Heart right ventricle (tissue), 16 donors: ENCODE results near the gene HDAC9. TPM values are rescaled to one million over a fixed set of nuclear protein-coding genes. Genes with fewer than 3 reads are reported as not detected.

Experiments
- ATAC-seq, 8 donors: fragments of 200-7000 bp; cut with Tn5 transposase; one replicate each; pipeline ENCODE4 v1.9.1; 2020; ENCODE audit warnings: mild to moderate bottlenecking in 8 of 8, moderate library complexity in 8 of 8, moderate number of reproducible peaks in 1 of 8
- DNase-seq, 2 donors: peaks; one replicate each; pipeline ENCODE4 v3.0.0-alpha.2; 2020
- H3K27ac ChIP-seq, 10 donors: fragments of 200-600 bp; sonication (generic) in 2 of 10; one replicate each; pipeline versions ENCODE4 v1.5.0 to v1.8.0; 2020 to 2022; ENCODE audit warnings: mild to moderate bottlenecking in 3 of 10
- H3K27me3 ChIP-seq, 7 donors: fragments of 200-600 bp; one replicate each; pipeline ENCODE4 v1.8.0; 2021 to 2022; ENCODE audit warnings: mild to moderate bottlenecking in 2 of 7
- H3K36me3 ChIP-seq, 9 donors: fragments of 200-600 bp; sonication (generic) in 1 of 9; one replicate each; pipeline versions ENCODE4 v1.5.0 to v1.8.0; 2020 to 2022; ENCODE audit warnings: mild to moderate bottlenecking in 2 of 9
- H3K4me1 ChIP-seq, 9 donors: fragments of 200-600 bp; sonication (generic) in 1 of 9; one replicate each; pipeline versions ENCODE4 v1.5.0 to v1.8.0; 2020 to 2022; ENCODE audit warnings: mild to moderate bottlenecking in 4 of 9
- H3K4me3 ChIP-seq, 10 donors: fragments of 200-600 bp; sonication (generic) in 2 of 10; one replicate each; pipeline versions ENCODE4 v1.5.0 to v1.8.0; 2020 to 2022; ENCODE audit warnings: mild to moderate bottlenecking in 7 of 10, moderate library complexity in 2 of 10
- H3K9me3 ChIP-seq, 11 donors: fragments of 200-600 bp in 10 of 11; sonication (generic) in 2 of 11; one replicate each; pipeline versions ENCODE4 v1.5.0 to v1.8.0; 2013 to 2022; ENCODE audit warnings: mild to moderate bottlenecking in 2 of 11, control low read depth in 1 of 11, moderate library complexity in 1 of 11
- WGBS, 2 donors: extraction: QIAGEN DNeasy Blood & Tissue Kit; methylation state at CpG; one replicate each; pipeline ENCODE4 v1.1.7; 2013; ENCODE audit warnings: inconsistent platforms in 1 of 2; 5-methylcytosine and 5-hydroxymethylcytosine counted together
- intact Hi-C, 10 donors: fragments of 100-400 bp; cut with DNase I; formaldehyde crosslinking; loops; one replicate each; pipeline versions ENCODE4 v1.11.1 to v1.14.2; 2022
- polyA plus RNA-seq, 2 donors: library from polyadenylated mRNA; stranded (reverse); fragments of 200-250 nt; gene quantifications; one replicate each; pipeline ENCODE4 v1.2.3, GENCODE V29; 2013
- total RNA-seq, 10 donors: library from RNA; stranded (reverse); fragmentation: NEBNext Ultra II Directional in 3 of 10; extraction: Animal tissue kit (Norgen Biotek cat#: 25700) in 3 of 10; gene quantifications; one replicate each; pipeline versions ENCODE4 v1.2.1 to v1.2.4, GENCODE V29; 2021 to 2023
- TF ChIP-seq, protein P1 (sequence below), 9 donors: fragments of 200-600 bp; sonication (generic) in 2 of 9; IDR thresholded peaks; one replicate each; pipeline versions ENCODE4 v1.5.0 to v1.8.0; 2021 to 2022; ENCODE audit warnings: antibody characterized with exemption in 9 of 9, mild to moderate bottlenecking in 5 of 9, moderate library complexity in 1 of 9
- donor health status: Arrhythmogenic right ventricular cardiomyopathy.
- donor health status: ischemic (EF 13 %, LVEDD 7.1; RV severe dilation, severe dysfunction).
- donor health status: healthy with polysubstance abuse.
- donor health status: DM: no; HTN: yes; CAD: no.
- donor health status: DM: no; HTN: no; CAD: no.
- donor health status: ischemic (EF 25% LVEDD 6.9; RV normal size, moderate dysfunction).
- donor health status: ischemic (EF 25% LVEDD 5.7; RV mildly dilated, moderate dysfunction).
- donor health status: healthy.
- donor health status: DM: yes; HTN: yes; CAD: no.
- donor health status: Ischemic cardiomyopathy.
- donor health status: ischemic (EF 35%, LVEDD 5.7; RV mildly dilated, moderate dysfunction).
- donor health status: nonischemic (EF 11% LVEDD 7.7; RV severe dilation, severe dysfunction).
- donor health status: DM: yes; HTN: yes; CAD: no.
- donor health status: PGD.
- donor health status: ischemic (EF 29% LVEDD 5.4; RV normal size, mild dysfunction).
- donor health status: nonischemic (EF 23%, LVEDD 6.1; RV moderate dilation, normal function).

HDAC9 gene
- total and polyA plus RNA-seq, 12 donors = 1.9 to 66.1 (median 38.6) TPM

DNA sequence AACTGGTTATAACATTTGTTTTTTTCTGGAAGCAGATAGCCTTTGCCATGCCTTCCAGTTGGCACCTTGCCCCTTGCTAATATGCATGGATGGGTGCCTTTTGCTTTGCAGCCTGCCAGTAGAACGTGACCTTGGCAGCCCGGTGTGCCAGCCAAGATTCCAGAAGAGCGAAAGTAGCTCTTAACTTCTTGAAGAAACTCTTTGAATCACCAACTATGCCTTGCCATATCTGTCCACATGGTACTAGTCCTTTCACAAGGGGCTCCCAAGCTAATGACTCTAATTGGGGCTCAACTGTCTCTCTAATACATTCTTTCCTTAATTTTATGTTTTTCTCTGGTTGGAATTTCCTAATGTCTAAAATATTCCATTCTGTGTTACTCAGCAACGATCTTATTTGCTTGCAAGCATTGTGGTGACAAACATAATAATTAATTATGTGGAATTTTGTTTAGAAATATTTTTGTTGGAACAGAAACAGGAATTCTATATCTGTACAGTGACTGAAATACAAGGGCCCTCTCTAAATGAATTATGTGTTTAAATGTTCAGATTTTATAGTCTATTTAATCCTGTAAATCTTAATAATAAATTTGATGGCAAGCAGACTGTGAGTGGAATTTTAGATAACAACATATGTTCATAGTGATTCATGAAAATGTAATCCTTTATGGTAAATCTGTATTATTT lies 45.8 kb downstream of the HDAC9 start:
- DNase-seq (peak; percentile 46 to 55), ATAC-seq (peak; percentile 72 to 90 (median 84))
- no peaks in the 10 kb centered on the region for H3K9me3 ChIP-seq
- H3K27ac ChIP-seq = peak overlapping the region in 7 of 10 donors; percentile 43 to 78 (median 58)
- TF ChIP-seq, protein P1, sequence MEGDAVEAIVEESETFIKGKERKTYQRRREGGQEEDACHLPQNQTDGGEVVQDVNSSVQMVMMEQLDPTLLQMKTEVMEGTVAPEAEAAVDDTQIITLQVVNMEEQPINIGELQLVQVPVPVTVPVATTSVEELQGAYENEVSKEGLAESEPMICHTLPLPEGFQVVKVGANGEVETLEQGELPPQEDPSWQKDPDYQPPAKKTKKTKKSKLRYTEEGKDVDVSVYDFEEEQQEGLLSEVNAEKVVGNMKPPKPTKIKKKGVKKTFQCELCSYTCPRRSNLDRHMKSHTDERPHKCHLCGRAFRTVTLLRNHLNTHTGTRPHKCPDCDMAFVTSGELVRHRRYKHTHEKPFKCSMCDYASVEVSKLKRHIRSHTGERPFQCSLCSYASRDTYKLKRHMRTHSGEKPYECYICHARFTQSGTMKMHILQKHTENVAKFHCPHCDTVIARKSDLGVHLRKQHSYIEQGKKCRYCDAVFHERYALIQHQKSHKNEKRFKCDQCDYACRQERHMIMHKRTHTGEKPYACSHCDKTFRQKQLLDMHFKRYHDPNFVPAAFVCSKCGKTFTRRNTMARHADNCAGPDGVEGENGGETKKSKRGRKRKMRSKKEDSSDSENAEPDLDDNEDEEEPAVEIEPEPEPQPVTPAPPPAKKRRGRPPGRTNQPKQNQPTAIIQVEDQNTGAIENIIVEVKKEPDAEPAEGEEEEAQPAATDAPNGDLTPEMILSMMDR (IDR thresholded peaks at IDR 0.05) = no peak
- peaks cover 0 to 54% (median 26%) of the 10 kb centered on the region in 9 donors for H3K4me1 ChIP-seq
- no peaks in the 10 kb centered on the region for H3K27me3 ChIP-seq
- peak overlapping the region in 1 of 10 donors; percentile 10 for H3K4me3 ChIP-seq
- intact Hi-C loops = no loop called here
- 25 to 30% methylated on average over 4 of the region's 4 CpGs for WGBS, 2 donors
- peaks cover 0 to 5% (median 0%) of the 10 kb centered on the region in 9 donors for H3K36me3 ChIP-seq

DNA sequence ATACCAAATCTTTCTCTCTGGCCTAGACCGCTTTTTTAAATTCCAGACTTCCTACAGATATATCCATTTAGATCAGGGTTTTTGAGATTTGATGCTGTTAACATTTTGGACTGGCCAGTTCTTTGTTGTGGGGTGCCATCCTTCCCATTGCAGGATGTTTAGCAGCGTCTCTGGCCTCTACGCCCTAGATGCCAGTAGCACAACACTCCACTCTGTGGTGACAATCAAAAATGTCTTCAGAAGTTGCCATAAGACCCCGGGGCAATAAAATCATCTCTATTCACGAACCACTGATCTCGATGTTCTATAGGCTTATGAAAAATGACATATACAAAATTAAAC lies 46.3 kb downstream of the HDAC9 start:
- TF ChIP-seq, protein P1 (IDR thresholded peaks at IDR 0.05) = peak in 1 of 9 donors; percentile 7
- Histone ChIP-seq H3K4me1 (peaks cover 0 to 50% (median 26%) of the 10 kb centered on the region in 9 donors), H3K27ac (peak overlapping the region in 5 of 10 donors; percentile 48 to 78 (median 60)), H3K4me3 (no peak overlapping the region), H3K36me3 (peaks cover 0 to 5% (median 0%) of the 10 kb centered on the region in 9 donors), H3K27me3 (no peaks in the 10 kb centered on the region), H3K9me3 (no peaks in the 10 kb centered on the region)
- WGBS, 2 donors = 86% methylated on average over 6 of the region's 6 CpGs
- peak in 3 of 8 donors; percentile 49 to 68 (median 61) for ATAC-seq
- no peak for DNase-seq
- intact Hi-C loops = no loop called here

DNA sequence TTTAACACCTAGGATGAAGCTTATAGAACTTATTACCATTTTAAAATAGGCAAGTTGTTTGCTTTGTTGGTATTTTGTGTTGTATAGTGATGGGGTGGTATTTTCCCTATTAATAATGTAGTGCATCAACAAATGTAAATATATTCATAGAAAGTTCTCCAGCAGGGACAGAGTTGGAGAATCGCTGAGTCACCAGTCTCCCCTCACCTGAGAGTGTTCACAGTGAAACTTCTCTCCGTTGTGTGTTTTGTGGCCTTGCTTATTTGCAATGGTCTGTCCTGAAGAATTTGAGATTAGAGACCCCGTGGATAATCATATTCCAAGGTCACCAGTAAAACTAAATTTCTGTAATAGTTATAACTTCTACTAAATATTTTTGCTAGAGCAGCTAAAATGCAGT lies 51.0 kb downstream of the HDAC9 start:
- DNase-seq (no peak), ATAC-seq (no peak)
- Histone ChIP-seq H3K27ac (no peak overlapping the region), H3K27me3 (no peaks in the 10 kb centered on the region), H3K4me1 (peaks cover 0 to 12% (median 2%) of the 10 kb centered on the region in 9 donors), H3K36me3 (peaks cover 0 to 5% (median 0%) of the 10 kb centered on the region in 9 donors), H3K9me3 (no peaks in the 10 kb centered on the region), H3K4me3 (no peak overlapping the region)
- TF ChIP-seq, protein P1 (IDR thresholded peaks at IDR 0.05) = no peak
- intact Hi-C loops = no loop called here
- WGBS, 2 donors = 85 to 90% methylated on average over 3 of the region's 3 CpGs

DNA sequence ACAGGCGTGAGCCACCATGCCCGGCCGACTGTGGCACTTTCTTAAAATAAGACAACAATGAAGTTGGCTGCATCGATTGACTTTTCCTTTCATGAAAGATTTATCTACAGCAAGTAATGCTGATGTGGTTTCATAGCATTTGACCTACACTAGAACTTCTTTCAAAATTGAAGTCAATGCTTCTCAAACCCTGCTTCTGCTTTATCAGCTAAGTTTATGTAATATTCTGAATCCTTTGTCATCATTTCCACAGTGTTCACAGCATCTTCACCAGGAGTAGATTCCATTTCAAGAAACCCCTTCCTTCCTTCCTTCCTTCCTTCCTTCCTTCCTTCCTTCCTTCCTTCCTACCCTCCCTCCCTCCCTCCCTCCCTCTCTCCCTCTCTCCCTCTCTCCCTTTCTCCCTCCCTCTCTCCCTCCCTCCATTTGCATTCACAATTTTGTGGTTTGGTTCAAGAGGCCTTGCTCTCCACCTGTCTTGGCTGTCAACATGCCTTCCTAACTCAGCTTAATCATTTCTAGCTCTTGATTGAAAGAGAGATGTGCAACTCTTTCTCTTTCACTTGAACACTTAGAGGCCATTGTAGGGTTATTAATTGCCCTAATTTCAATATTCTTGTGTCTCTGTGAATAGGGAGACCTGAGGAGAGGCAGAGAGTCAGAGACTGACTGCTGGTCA lies 52.1 kb downstream of the HDAC9 start:
- no peak for ATAC-seq
- DNase-seq = no peak
- intact Hi-C loops = no loop called here
- no peak overlapping the region for H3K27ac ChIP-seq
- no peaks in the 10 kb centered on the region for H3K27me3 ChIP-seq
- H3K9me3 ChIP-seq = no peaks in the 10 kb centered on the region
- WGBS, 2 donors = 85 to 88% methylated on average over 4 of the region's 4 CpGs
- H3K4me1 ChIP-seq = peaks cover 0 to 17% (median 7%) of the 10 kb centered on the region in 9 donors
- H3K36me3 ChIP-seq = peaks cover 0 to 5% (median 0%) of the 10 kb centered on the region in 9 donors
- no peak overlapping the region for H3K4me3 ChIP-seq
- TF ChIP-seq, protein P1 (IDR thresholded peaks at IDR 0.05) = no peak
